ENCODE results near the gene LGALS3BP.

The LGALS3BP gene

GRCh38 chr17:78962345-78962983 lies 17.3 kb downstream of the LGALS3BP start:
- TF ChIP-seq CTCF (IDR thresholded peaks at IDR 0.05; ENCODE audit: low read depth, low read length, missing control alignments) = no peak
- H3K27me3 ChIP-seq (replicated peaks) = no peaks in the 10 kb centered on the region
- no peaks in the 10 kb centered on the region for H3K36me3 ChIP-seq (replicated peaks)
- no peak overlapping the region for H3K4me3 ChIP-seq (ENCODE audit: low read depth, low read length)
- H3K27ac ChIP-seq = no peak overlapping the region
- no peak for DNase-seq
- in situ Hi-C loops (cut with HindIII; ENCODE audit: low pct_ligation_motif_present, low sequenced_read_pairs) = no loop called here

- TF ChIP-seq CTCF (IDR thresholded peaks at IDR 0.05; ENCODE audit: low read depth, low read length, missing control alignments) = no peak
- Histone ChIP-seq H3K36me3 (replicated peaks) (no peaks in the 10 kb centered on the region), H3K27me3 (replicated peaks) (no peaks in the 10 kb centered on the region), H3K27ac (no peak overlapping the region), H3K4me3 (ENCODE audit: low read depth, low read length) (no peak overlapping the region)
- in situ Hi-C loops (cut with HindIII; ENCODE audit: low pct_ligation_motif_present, low sequenced_read_pairs) = no loop called here
- DNase-seq = no peak
Observed at GRCh38 chr17:78961571-78961970, 18.2 kb downstream of the LGALS3BP start.

GRCh38 chr17:78960928-78961327 lies 18.8 kb downstream of the LGALS3BP start:
- no peak for DNase-seq
- H3K4me3 ChIP-seq (ENCODE audit: low read depth, low read length) = no peak overlapping the region
- no peaks in the 10 kb centered on the region for H3K36me3 ChIP-seq (replicated peaks)
- TF ChIP-seq CTCF (IDR thresholded peaks at IDR 0.05; ENCODE audit: low read depth, low read length, missing control alignments) = no peak
- no peaks in the 10 kb centered on the region for H3K27me3 ChIP-seq (replicated peaks)
- in situ Hi-C loops (cut with HindIII; ENCODE audit: low pct_ligation_motif_present, low sequenced_read_pairs) = no loop called here
- no peak overlapping the region for H3K27ac ChIP-seq

- no peaks in the 10 kb centered on the region for H3K36me3 ChIP-seq (replicated peaks)
- H3K4me3 ChIP-seq (ENCODE audit: low read depth, low read length) = no peak overlapping the region
- H3K27ac ChIP-seq = no peak overlapping the region
- in situ Hi-C loops (cut with HindIII; ENCODE audit: low pct_ligation_motif_present, low sequenced_read_pairs) = no loop called here
- DNase-seq = no peak
- no peaks in the 10 kb centered on the region for H3K27me3 ChIP-seq (replicated peaks)
- TF ChIP-seq CTCF (IDR thresholded peaks at IDR 0.05; ENCODE audit: low read depth, low read length, missing control alignments) = no peak
Observed at GRCh38 chr17:78959803-78960202, 19.9 kb downstream of the LGALS3BP start.

GRCh38 chr17:78958641-78959127 lies 21.0 kb downstream of the LGALS3BP start:
- TF ChIP-seq CTCF (IDR thresholded peaks at IDR 0.05; ENCODE audit: low read depth, low read length, missing control alignments) = no peak
- no peak overlapping the region for H3K4me3 ChIP-seq (ENCODE audit: low read depth, low read length)
- H3K27ac ChIP-seq = no peak overlapping the region
- in situ Hi-C loops (cut with HindIII; ENCODE audit: low pct_ligation_motif_present, low sequenced_read_pairs) = no loop called here
- no peaks in the 10 kb centered on the region for H3K36me3 ChIP-seq (replicated peaks)
- no peak for DNase-seq
- no peaks in the 10 kb centered on the region for H3K27me3 ChIP-seq (replicated peaks)

GRCh38 chr17:78957128-78957527 lies 22.6 kb downstream of the LGALS3BP start:
- Histone ChIP-seq H3K27ac (no peak overlapping the region), H3K27me3 (replicated peaks) (no peaks in the 10 kb centered on the region), H3K4me3 (ENCODE audit: low read depth, low read length) (no peak overlapping the region), H3K36me3 (replicated peaks) (no peaks in the 10 kb centered on the region)
- no peak for TF ChIP-seq CTCF (IDR thresholded peaks at IDR 0.05; ENCODE audit: low read depth, low read length, missing control alignments)
- in situ Hi-C loops (cut with HindIII; ENCODE audit: low pct_ligation_motif_present, low sequenced_read_pairs) = no loop called here
- DNase-seq = peak; percentile 57
